ENCODE results near the gene SLC27A5.
"Not testable (repeated sequence)": the region's sequence is repeated elsewhere in the genome, so short reads cannot be mapped to it uniquely, and the experiment has no call there.

Gene SLC27A5

GRCh38 chr19:58466089-58466759 is 45.6 kb downstream of the SLC27A5 start:
- DNase-seq, result no peak

GRCh38 chr19:58460039-58460438 is 51.8 kb downstream of the SLC27A5 start:
- no peak for DNase-seq

- DNase-seq, result no peak
Measured at GRCh38 chr19:58456111-58456510, 55.7 kb downstream of the SLC27A5 start.

- DNase-seq, result no peak
Measured at GRCh38 chr19:58455306-58455705, 56.5 kb downstream of the SLC27A5 start.

- DNase-seq, result no peak
Measured at GRCh38 chr19:58453743-58454142, 58.0 kb downstream of the SLC27A5 start.

- peak; percentile 97 for DNase-seq
Measured at GRCh38 chr19:58451358-58452101, 60.3 kb downstream of the SLC27A5 start, which contains the start of gene ZNF324B. Gene ZNF324B, plus strand, starts transcription at chr19:58451622. Its CDS starts 2,080 bp downstream, at chr19:58453702.

- DNase-seq, result no peak
Measured at GRCh38 chr19:58450856-58451357, 60.9 kb downstream of the SLC27A5 start.

GRCh38 chr19:58449980-58450379 is 61.8 kb downstream of the SLC27A5 start:
- DNase-seq, result not testable (repeated sequence)

- DNase-seq, result not testable (repeated sequence)
Measured at GRCh38 chr19:58448860-58449259, 62.9 kb downstream of the SLC27A5 start.
